Panc1 (cell line): ENCODE results near the gene LEMD2. TPM values are rescaled to one million over a fixed set of nuclear protein-coding genes. Genes with fewer than 3 reads are reported as not detected.

Experiments
- ATAC-seq: fragments of 200-7000 bp; cut with Tn5 transposase; 2 replicates; pipeline ENCODE4 v1.9.1; 2020; ENCODE audit warnings: mild to moderate bottlenecking, moderate library complexity
- BruUV-seq: library from RNA; stranded (reverse); fragments of 400-500 nt; replicated peaks from 2 replicates; lab custom pipeline; 2021; lab: Mats Ljungman, UMichigan
- CTCF ChIA-PET: fragments of 300-600 bp; sonication (Branson Sonifier 250); formaldehyde crosslinking; loops from one replicate; lab custom pipeline; 2022; ENCODE audit warnings: antibody characterized with exemption; lab: Charles Lee
- POLR2A ChIA-PET: fragments of 300-600 bp; sonication (Branson Sonifier 250); formaldehyde crosslinking; loops from one replicate; lab custom pipeline; 2022; ENCODE audit warnings: antibody characterized with exemption; lab: Charles Lee
- DNase-seq: peaks from one replicate; pipeline ENCODE4 v3.0.0-alpha.2; 2010; ENCODE audit warnings: low read depth, low spot score
- H3K27ac ChIP-seq: 2 replicates; pipeline ENCODE4 v1.5.1; 2011; ENCODE audit warnings: mild to moderate bottlenecking, low read length, inconsistent platforms
- H3K27me3 ChIP-seq: fragments of 200-500 bp; sonication (Bioruptor generic); 2 replicates; pipeline ENCODE4 v1.6.0; 2014; ENCODE audit warnings: low read length, inconsistent platforms; ENCODE audit not compliant: control insufficient read depth, insufficient read depth
- H3K36me3 ChIP-seq: fragments of 200-500 bp; sonication (Bioruptor generic); 2 replicates; pipeline ENCODE4 v1.5.1; 2014; ENCODE audit warnings: inconsistent platforms, mild to moderate bottlenecking, low read length, moderate library complexity; ENCODE audit not compliant: control insufficient read depth, insufficient read depth
- H3K4me1 ChIP-seq: 2 replicates; pipeline ENCODE4 v1.5.1; 2011; ENCODE audit warnings: inconsistent platforms, mild to moderate bottlenecking, low read length, moderate library complexity; ENCODE audit not compliant: control insufficient read depth, insufficient read depth
- H3K4me3 ChIP-seq, 2 experiments: 2 replicates each; pipeline ENCODE4 v1.5.1; 2011 to 2012; ENCODE audit warnings: low read depth in 2 of 2, low read length in 2 of 2, mild to moderate bottlenecking in 2 of 2, inconsistent platforms in 1 of 2, moderate library complexity in 1 of 2
- H3K9me3 ChIP-seq: fragments of 200-500 bp; sonication (Bioruptor generic); 2 replicates; pipeline ENCODE4 v1.5.1; 2014; ENCODE audit warnings: low read depth, mild to moderate bottlenecking, inconsistent platforms, low read length, moderate library complexity; ENCODE audit not compliant: control insufficient read depth, insufficient read depth
- CTCF ChIP-seq: fragments of 450-650 bp; IDR thresholded peaks from 2 replicates; pipeline ENCODE4 v1.5.1; 2017; ENCODE audit warnings: mild to moderate bottlenecking
- POLR2AphosphoS5 ChIP-seq: IDR thresholded peaks from 2 replicates; pipeline ENCODE4 v1.6.1; 2012; ENCODE audit warnings: mild to moderate bottlenecking, low read depth, low read length, moderate library complexity
- REST ChIP-seq, 2 experiments: IDR thresholded peaks; 2 replicates each; pipeline ENCODE4 v1.6.1; 2011 to 2012; ENCODE audit warnings: low read depth in 2 of 2, control low read depth in 1 of 2, low read length in 1 of 2, mild to moderate bottlenecking in 1 of 2, moderate library complexity in 1 of 2; ENCODE audit not compliant: insufficient read depth in 1 of 2
- SIN3A ChIP-seq: IDR thresholded peaks from 2 replicates; pipeline ENCODE4 v1.6.1; 2012; ENCODE audit warnings: low read depth, mild to moderate bottlenecking, low read length, moderate library complexity, borderline replicate concordance; ENCODE audit not compliant: insufficient read depth
- TCF7L2 ChIP-seq: IDR thresholded peaks from 2 replicates; pipeline ENCODE4 v1.6.1; 2011; ENCODE audit warnings: mild to moderate bottlenecking, low read depth, low read length, inconsistent platforms
- in situ Hi-C: cut with HindIII; loops from 2 replicates; pipeline ENCODE4 v1.10.0; 2016; ENCODE audit warnings: low sequenced_read_pairs, low pct_unique_long_range_greater_than_20kb
- intact Hi-C: fragments of 100-400 bp; cut with micrococcal nuclease; formaldehyde crosslinking; loops from one replicate; pipeline ENCODE4 v1.10.0; 2022; ENCODE audit not compliant: unreplicated experiment
- total RNA-seq: library from RNA; stranded (reverse); gene quantifications from one replicate; pipeline ENCODE4 v1.2.1, GENCODE V29; 2021; ENCODE audit not compliant: unreplicated experiment

LEMD2 gene
- total RNA-seq, 1 experiment from 2014 or later = 89.8 TPM

GRCh38 chr6:33725222-33725621 is 63.7 kb downstream of the LEMD2 start:
- H3K4me3 ChIP-seq = no peak overlapping the region
- TF ChIP-seq CTCF (no peak), POLR2AphosphoS5 (no peak), TCF7L2 (no peak), SIN3A (no peak), REST (IDR thresholded peaks at IDR 0.05; ENCODE audit: insufficient read depth in 1 of 2, low read depth in 2 of 2, low read length in 1 of 2) (no peak)
- H3K36me3 ChIP-seq = no peaks in the 10 kb centered on the region
- H3K4me1 ChIP-seq = no peaks in the 10 kb centered on the region
- peaks cover 4% of the 10 kb centered on the region; the same call in 1 of the 2 replicates for H3K27me3 ChIP-seq
- no peak overlapping the region for H3K27ac ChIP-seq
- ChIA-PET CTCF (no interaction called here), POLR2A (no interaction called here)
- no peaks in the 10 kb centered on the region for H3K9me3 ChIP-seq
- DNase-seq (no peak), ATAC-seq (no peak)
- BruUV-seq = no TSS peak
- intact Hi-C loops (no loop called here), in situ Hi-C loops (no loop called here)

- in situ Hi-C loops = no loop called here
- H3K9me3 ChIP-seq = no peaks in the 10 kb centered on the region
- peaks cover 4% of the 10 kb centered on the region; the same call in 1 of the 2 replicates for H3K27me3 ChIP-seq
- H3K27ac ChIP-seq = no peak overlapping the region
- BruUV-seq = no TSS peak
- H3K36me3 ChIP-seq = no peaks in the 10 kb centered on the region
- ChIA-PET CTCF (interaction anchor here (1.1 kb wide), 1 partner anchor 13 kb away, joined by 8 read pairs; the partner anchor contains the start of gene UQCC2), POLR2A (no interaction called here)
- ATAC-seq (no peak), DNase-seq (no peak)
- H3K4me3 ChIP-seq = no peak overlapping the region
- TF ChIP-seq CTCF = no peak
- no peak for TF ChIP-seq POLR2AphosphoS5
- no peak for TF ChIP-seq SIN3A
- TF ChIP-seq TCF7L2 = no peak
- no peak for TF ChIP-seq REST (IDR thresholded peaks at IDR 0.05; ENCODE audit: insufficient read depth in 1 of 2, low read depth in 2 of 2, low read length in 1 of 2)
- no peaks in the 10 kb centered on the region for H3K4me1 ChIP-seq
- intact Hi-C loops = no loop called here
Observed at GRCh38 chr6:33724102-33725023, 64.6 kb downstream of the LEMD2 start.
